H1 (cell line): ENCODE data around the gene MKRN2OS. TPM values are rescaled to one million over a fixed set of nuclear protein-coding genes. Genes with fewer than 3 reads are reported as not detected.

Source experiments
- CTCF ChIA-PET: fragments of 300-600 bp; sonication (Branson Sonifier 250); formaldehyde crosslinking; loops from one replicate; lab custom pipeline; 2021; ENCODE audit not compliant: partially characterized antibody; lab: Charles Lee
- POLR2A ChIA-PET: fragments of 300-600 bp; sonication (Branson Sonifier 250); formaldehyde crosslinking; loops from one replicate; lab custom pipeline; 2021; ENCODE audit warnings: inconsistent platforms; ENCODE audit not compliant: partially characterized antibody; lab: Charles Lee
- DNase-seq, 2 experiments: peaks; one replicate each; pipeline versions ENCODE4 v3.0.0 to v3.0.0-alpha.2; 2010 to 2022; ENCODE audit warnings: low spot score in 2 of 2, low read depth in 1 of 2, mixed read lengths in 1 of 2
- FAIRE-seq: peaks from 2 replicates; lab custom pipeline; 2011; peaks lifted over from hg19 to GRCh38; lab: Jason Lieb, UNC
- H2AFZ ChIP-seq: 2 replicates; pipeline ENCODE4 v1.8.1; 2012; ENCODE audit warnings: low read length, inconsistent platforms
- H2AK5ac ChIP-seq: 2 replicates; pipeline ENCODE4 v1.6.1; 2013; ENCODE audit warnings: low read depth, low read length
- H2BK120ac ChIP-seq: replicated peaks from 2 replicates; pipeline ENCODE3; 2013; ENCODE audit warnings: low read depth, low read length, inconsistent platforms
- H2BK12ac ChIP-seq: 2 replicates; pipeline ENCODE4 v1.6.1; 2013; ENCODE audit warnings: low read depth, low read length
- H2BK15ac ChIP-seq: 2 replicates; pipeline ENCODE4 v1.6.1; 2013; ENCODE audit warnings: low read length
- H2BK20ac ChIP-seq: 2 replicates; pipeline ENCODE4 v1.6.1; 2013; ENCODE audit warnings: low read length
- H2BK5ac ChIP-seq: 2 replicates; pipeline ENCODE4 v1.6.1; 2013; ENCODE audit warnings: low read depth, low read length
- H3K14ac ChIP-seq: 2 replicates; pipeline ENCODE4 v1.6.1; 2013; ENCODE audit warnings: inconsistent platforms; ENCODE audit not compliant: insufficient read length
- H3K18ac ChIP-seq: 2 replicates; pipeline ENCODE4 v1.6.1; 2013; ENCODE audit warnings: low read length; ENCODE audit errors: extremely low read depth
- H3K23ac ChIP-seq: 2 replicates; pipeline ENCODE4 v1.6.1; 2013; ENCODE audit warnings: inconsistent platforms; ENCODE audit not compliant: insufficient read length
- H3K23me2 ChIP-seq: 2 replicates; pipeline ENCODE4 v1.6.1; 2013; ENCODE audit warnings: low read depth, low read length
- H3K27ac ChIP-seq: 2 replicates; pipeline ENCODE4 v1.6.1; 2011; ENCODE audit warnings: low read depth, low read length, inconsistent platforms
- H3K27me3 ChIP-seq, 4 experiments: replicated peaks in 1 of 4; 1 replicate in 1 of 4; 2 replicates in 3 of 4; pipeline versions ENCODE4 v1.6.1 to v1.8.1; 2011 to 2013; ENCODE audit warnings: low read length in 3 of 4, mild to moderate bottlenecking in 3 of 4, inconsistent platforms in 2 of 4, mixed read lengths in 2 of 4, moderate library complexity in 1 of 4; ENCODE audit not compliant: control insufficient read depth in 3 of 4, insufficient read depth in 3 of 4; ENCODE audit errors: extremely low read depth in 1 of 4
- H3K36me3 ChIP-seq, 4 experiments: 2 replicates each; pipeline versions ENCODE4 v1.6.1 to v1.8.1; 2011 to 2013; ENCODE audit warnings: mild to moderate bottlenecking in 4 of 4, low read length in 3 of 4, moderate library complexity in 2 of 4, control low read depth in 1 of 4, inconsistent platforms in 1 of 4; ENCODE audit not compliant: insufficient read depth in 4 of 4, control insufficient read depth in 2 of 4
- H3K4ac ChIP-seq: replicated peaks from 2 replicates; pipeline ENCODE3; 2013; ENCODE audit warnings: low read length, low read depth, mixed read lengths, inconsistent platforms; ENCODE audit not compliant: insufficient read length
- H3K4me1 ChIP-seq, 4 experiments: replicated peaks in 1 of 4; 1 replicate in 1 of 4; 2 replicates in 3 of 4; pipeline versions ENCODE4 v1.6.1 to v1.8.1; 2011 to 2013; ENCODE audit warnings: low read length in 3 of 4, inconsistent platforms in 2 of 4, mixed read lengths in 1 of 4; ENCODE audit not compliant: insufficient read depth in 4 of 4, control insufficient read depth in 3 of 4
- H3K4me2 ChIP-seq, 2 experiments: 2 replicates each; pipeline versions ENCODE4 v1.6.1 to v1.8.1; 2011 to 2013; ENCODE audit warnings: low read depth in 2 of 2, low read length in 2 of 2, control low read depth in 1 of 2, inconsistent platforms in 1 of 2, mild to moderate bottlenecking in 1 of 2; ENCODE audit not compliant: insufficient read depth in 1 of 2
- H3K4me3 ChIP-seq, 4 experiments: fragments of 200-600, 300-600 bp in 1 of 4; sonication (generic), shearing (Covaris generic), sonication (Bioruptor Twin) in 1 of 4; 2 replicates each; pipeline versions ENCODE4 v1.5.1 to v1.8.1; 2011 to 2016; ENCODE audit warnings: low read length in 4 of 4, low read depth in 3 of 4, control low read depth in 2 of 4, inconsistent platforms in 2 of 4, mild to moderate bottlenecking in 2 of 4, mixed read lengths in 1 of 4, moderate library complexity in 1 of 4; ENCODE audit not compliant: insufficient read depth in 2 of 4; ENCODE audit errors: extremely low read depth in 1 of 4
- H3K56ac ChIP-seq: replicated peaks from 2 replicates; pipeline ENCODE3; 2013; ENCODE audit warnings: low read depth, mild to moderate bottlenecking, mixed read lengths, low read length, inconsistent platforms; ENCODE audit not compliant: insufficient read length
- H3K79me1 ChIP-seq: 2 replicates; pipeline ENCODE4 v1.6.1; 2013; ENCODE audit warnings: low read depth, low read length, control low read depth
- H3K79me2 ChIP-seq, 2 experiments: 2 replicates each; pipeline versions ENCODE4 v1.6.1 to v1.8.1; 2012 to 2013; ENCODE audit warnings: low read length in 2 of 2, mild to moderate bottlenecking in 2 of 2, inconsistent platforms in 1 of 2; ENCODE audit not compliant: insufficient read depth in 2 of 2, control insufficient read depth in 1 of 2
- H3K9ac ChIP-seq, 4 experiments: replicated peaks in 1 of 4; 1 replicate in 1 of 4; 2 replicates in 3 of 4; pipeline versions ENCODE4 v1.6.1 to v1.8.1; 2011 to 2013; ENCODE audit warnings: low read depth in 3 of 4, low read length in 3 of 4, control low read depth in 2 of 4, mild to moderate bottlenecking in 2 of 4, moderate library complexity in 2 of 4, inconsistent platforms in 1 of 4; ENCODE audit errors: extremely low read depth in 1 of 4
- H3K9me3 ChIP-seq, 2 experiments: 2 replicates each; pipeline versions ENCODE4 v1.6.1 to v1.8.1; 2012 to 2013; ENCODE audit warnings: mild to moderate bottlenecking in 2 of 2, moderate library complexity in 2 of 2, control low read depth in 1 of 2, inconsistent platforms in 1 of 2, low read depth in 1 of 2, low read length in 1 of 2, mixed read lengths in 1 of 2; ENCODE audit not compliant: insufficient read depth in 2 of 2
- H4K20me1 ChIP-seq, 2 experiments: replicated peaks in 1 of 2; 2 replicates each; pipeline versions ENCODE3 to v1.8.1; 2011 to 2013; ENCODE audit warnings: inconsistent platforms in 2 of 2, low read length in 2 of 2, mild to moderate bottlenecking in 1 of 2; ENCODE audit not compliant: insufficient read depth in 2 of 2, control insufficient read depth in 1 of 2
- H4K5ac ChIP-seq: 2 replicates; pipeline ENCODE4 v1.6.1; 2013; ENCODE audit warnings: low read length, low read depth, mixed read lengths, inconsistent platforms; ENCODE audit not compliant: insufficient read length
- H4K8ac ChIP-seq: 2 replicates; pipeline ENCODE4 v1.8.0; 2013; ENCODE audit warnings: mild to moderate bottlenecking, moderate library complexity, low read length, inconsistent platforms; ENCODE audit not compliant: insufficient read depth; ENCODE audit errors: extremely low read depth
- H4K91ac ChIP-seq: replicated peaks from 2 replicates; pipeline ENCODE3; 2013; ENCODE audit warnings: low read length, mixed read lengths, inconsistent platforms; ENCODE audit not compliant: insufficient read length
- ATF2 ChIP-seq: IDR thresholded peaks from 2 replicates; pipeline ENCODE4 v1.6.1; 2012; ENCODE audit warnings: low read length, inconsistent platforms
- BACH1 ChIP-seq: IDR thresholded peaks from 2 replicates; pipeline ENCODE4 v1.6.1; 2012; ENCODE audit warnings: low read length, improper control_type of control experiment
- CHD2 ChIP-seq: IDR thresholded peaks from 2 replicates; pipeline ENCODE4 v1.6.1; 2012; ENCODE audit warnings: low read length, improper control_type of control experiment
- CREB1 ChIP-seq: IDR thresholded peaks from 2 replicates; pipeline ENCODE4 v1.6.1; 2012; ENCODE audit warnings: inconsistent platforms
- GTF2F1 ChIP-seq: IDR thresholded peaks from 2 replicates; pipeline ENCODE4 v1.6.1; 2012; ENCODE audit warnings: low read depth, low read length, improper control_type of control experiment, borderline replicate concordance
- NRF1 ChIP-seq: IDR thresholded peaks from 2 replicates; pipeline ENCODE4 v1.6.1; 2011; ENCODE audit warnings: mild to moderate bottlenecking, low read depth, low read length, improper control_type of control experiment
- POLR2A ChIP-seq, 2 experiments: IDR thresholded peaks; 1 replicate in 1 of 2; 2 replicates in 1 of 2; pipeline ENCODE4 v1.6.1; 2011; ENCODE audit warnings: low read depth in 2 of 2, low read length in 2 of 2, mild to moderate bottlenecking in 2 of 2; ENCODE audit errors: control extremely low read depth in 1 of 2
- POU5F1 ChIP-seq: IDR thresholded peaks from 2 replicates; pipeline ENCODE4 v1.6.1; 2011; ENCODE audit warnings: low read depth, mild to moderate bottlenecking, low read length, moderate library complexity
- RNF2 ChIP-seq: fragments of 200-900, 300-1000 bp; sonication (generic); IDR thresholded peaks from 2 replicates; pipeline ENCODE4 v1.7.1; 2016; ENCODE audit warnings: borderline replicate concordance, low read depth, mild to moderate bottlenecking, antibody characterized with exemption, low read length; ENCODE audit not compliant: poor library complexity, severe bottlenecking; ENCODE audit errors: missing control alignments
- SP1 ChIP-seq: IDR thresholded peaks from 2 replicates; pipeline ENCODE4 v1.6.1; 2011; ENCODE audit warnings: low read depth, low read length
- SP4 ChIP-seq: IDR thresholded peaks from 2 replicates; pipeline ENCODE4 v1.6.1; 2012; ENCODE audit warnings: low read length, inconsistent platforms
- TBP ChIP-seq: IDR thresholded peaks from 2 replicates; pipeline ENCODE4 v1.6.1; 2011; ENCODE audit warnings: low read depth, low read length, improper control_type of control experiment
- WGBS, 2 experiments: shearing (Covaris generic) in 1 of 2; methylation state at CpG; one replicate each; pipeline versions ENCODE4 v1.1.6 to v1.1.7; 2013 to 2015; ENCODE audit warnings: low lambda C conversion rate in 2 of 2, mixed read lengths in 2 of 2, inconsistent platforms in 1 of 2, low coverage in 1 of 2, missing lambda C conversion rate in 1 of 2; ENCODE audit not compliant: insufficient replicate concordance in 2 of 2, insufficient coverage in 1 of 2, insufficient read length in 1 of 2; ENCODE audit errors: extremely low coverage in 1 of 2, missing lambda C conversion rate in 1 of 2; 5-methylcytosine and 5-hydroxymethylcytosine counted together
- polyA plus RNA-seq, 7 experiments: library from polyadenylated mRNA; depleted of rRNA in 3 of 7; stranded (reverse) in 5 of 7; unstranded in 2 of 7; fragments of >200 nt in 5 of 7; fragments of 200-250 nt in 2 of 7; gene quantifications; 1 replicate in 5 of 7; 2 replicates in 1 of 7; 4 replicates in 1 of 7; pipeline versions ENCODE4 v1.2.1 to v1.2.3, GENCODE V29; 2011 to 2013; ENCODE audit warnings: missing spikeins in 2 of 7, mixed read lengths in 2 of 7
- total RNA-seq: library from RNA; stranded (reverse); fragmentation: NEBNext Ultra II Directional; extraction: Animal tissue kit (Norgen Biotek cat#: 25700); gene quantifications from 2 replicates; pipeline ENCODE4 v1.2.1, GENCODE V29; 2021

The MKRN2OS gene
- total and polyA plus RNA-seq, 2 of the 8 experiments (the other 6 are each of a cell fraction or from before 2014, with no cell fraction given) = 0.15 to 0.41 TPM

GRCh38 chr3:12490547-12490946, 54.8 kb downstream of the MKRN2OS start:
- Histone ChIP-seq H3K4me2 (no peak overlapping the region), H3K79me1 (peaks cover 12% of the 10 kb centered on the region; the same call in 1 of the 2 replicates), H2BK20ac (no peak overlapping the region), H3K36me3 (peaks cover 0 to 38% (median 13%) of the 10 kb centered on the region in 4 experiments; a peak in 6 of 8 replicates), H3K4ac (no peak overlapping the region), H2AFZ (no peak overlapping the region), H3K23ac (no peak overlapping the region), H4K8ac (no peak overlapping the region), H2BK15ac (no peak overlapping the region), H3K18ac (no peak overlapping the region), H2AK5ac (no peak overlapping the region), H3K14ac (no peak overlapping the region), H3K56ac (no peak overlapping the region), H3K27ac (no peak overlapping the region), H4K20me1 (peaks cover 0 to 1% of the 10 kb centered on the region in 2 experiments), H3K23me2 (no peaks in the 10 kb centered on the region), H3K9ac (no peak overlapping the region), H2BK120ac (no peak overlapping the region), H3K27me3 (no peaks in the 10 kb centered on the region), H3K9me3 (no peaks in the 10 kb centered on the region), H3K79me2 (peaks cover 0 to 29% of the 10 kb centered on the region in 2 experiments; a peak in 2 of 4 replicates), H4K91ac (no peak overlapping the region), H4K5ac (no peak overlapping the region), H3K4me3 (no peak overlapping the region), H2BK12ac (no peak overlapping the region), H2BK5ac (no peak overlapping the region), H3K4me1 (peaks cover 0 to 2% (median 2%) of the 10 kb centered on the region in 4 experiments; a peak in 2 of 7 replicates)
- FAIRE-seq = no peak
- 96% methylated on average over 3 of the region's 3 CpGs; no CpG with 5 or more reads in 1 of the 2 experiments for WGBS, 2 experiments
- CTCF ChIA-PET = no interaction called here
- POLR2A ChIA-PET = no interaction called here
- DNase-seq = no peak
- TF ChIP-seq BACH1 = no peak
- TF ChIP-seq RNF2 = no peak
- no peak for TF ChIP-seq SP1
- TF ChIP-seq SP4 = no peak
- TF ChIP-seq CHD2 = no peak
- no peak for TF ChIP-seq CREB1
- no peak for TF ChIP-seq GTF2F1
- TF ChIP-seq NRF1 = no peak
- no peak for TF ChIP-seq TBP
- TF ChIP-seq POU5F1 = no peak
- TF ChIP-seq POLR2A (IDR thresholded peaks at IDR 0.05; ENCODE audit: control extremely low read depth in 1 of 2, low read depth in 2 of 2, low read length in 2 of 2) = no peak
- no peak for TF ChIP-seq ATF2
